ENCODE results near the gene CCRL2.

The CCRL2 gene

DNA sequence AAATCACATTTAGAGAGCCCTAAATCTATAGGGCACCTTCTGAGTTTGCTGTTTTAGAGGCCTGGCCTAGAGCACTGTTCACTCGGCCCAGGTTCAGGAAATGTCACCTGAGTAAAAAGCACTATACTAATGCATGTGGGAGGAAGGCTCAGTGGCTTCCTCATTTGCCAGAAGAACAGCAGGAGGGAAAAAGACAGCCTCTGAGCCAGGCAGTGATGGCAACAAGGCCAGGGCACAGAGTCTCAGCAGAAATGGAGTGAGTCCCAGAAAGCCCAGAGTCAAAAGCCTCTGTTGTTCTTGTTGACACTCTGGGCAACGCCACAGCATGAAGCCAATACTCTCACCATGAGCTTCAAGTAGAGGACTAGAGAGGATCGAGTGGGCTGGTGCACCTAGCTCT lies 31.8 kb downstream of the CCRL2 start:
- TF ChIP-seq, protein P1, sequence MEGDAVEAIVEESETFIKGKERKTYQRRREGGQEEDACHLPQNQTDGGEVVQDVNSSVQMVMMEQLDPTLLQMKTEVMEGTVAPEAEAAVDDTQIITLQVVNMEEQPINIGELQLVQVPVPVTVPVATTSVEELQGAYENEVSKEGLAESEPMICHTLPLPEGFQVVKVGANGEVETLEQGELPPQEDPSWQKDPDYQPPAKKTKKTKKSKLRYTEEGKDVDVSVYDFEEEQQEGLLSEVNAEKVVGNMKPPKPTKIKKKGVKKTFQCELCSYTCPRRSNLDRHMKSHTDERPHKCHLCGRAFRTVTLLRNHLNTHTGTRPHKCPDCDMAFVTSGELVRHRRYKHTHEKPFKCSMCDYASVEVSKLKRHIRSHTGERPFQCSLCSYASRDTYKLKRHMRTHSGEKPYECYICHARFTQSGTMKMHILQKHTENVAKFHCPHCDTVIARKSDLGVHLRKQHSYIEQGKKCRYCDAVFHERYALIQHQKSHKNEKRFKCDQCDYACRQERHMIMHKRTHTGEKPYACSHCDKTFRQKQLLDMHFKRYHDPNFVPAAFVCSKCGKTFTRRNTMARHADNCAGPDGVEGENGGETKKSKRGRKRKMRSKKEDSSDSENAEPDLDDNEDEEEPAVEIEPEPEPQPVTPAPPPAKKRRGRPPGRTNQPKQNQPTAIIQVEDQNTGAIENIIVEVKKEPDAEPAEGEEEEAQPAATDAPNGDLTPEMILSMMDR (IDR thresholded peaks at IDR 0.05; ENCODE audit: extremely low read depth, insufficient read depth, missing control alignments), result no peak

DNA sequence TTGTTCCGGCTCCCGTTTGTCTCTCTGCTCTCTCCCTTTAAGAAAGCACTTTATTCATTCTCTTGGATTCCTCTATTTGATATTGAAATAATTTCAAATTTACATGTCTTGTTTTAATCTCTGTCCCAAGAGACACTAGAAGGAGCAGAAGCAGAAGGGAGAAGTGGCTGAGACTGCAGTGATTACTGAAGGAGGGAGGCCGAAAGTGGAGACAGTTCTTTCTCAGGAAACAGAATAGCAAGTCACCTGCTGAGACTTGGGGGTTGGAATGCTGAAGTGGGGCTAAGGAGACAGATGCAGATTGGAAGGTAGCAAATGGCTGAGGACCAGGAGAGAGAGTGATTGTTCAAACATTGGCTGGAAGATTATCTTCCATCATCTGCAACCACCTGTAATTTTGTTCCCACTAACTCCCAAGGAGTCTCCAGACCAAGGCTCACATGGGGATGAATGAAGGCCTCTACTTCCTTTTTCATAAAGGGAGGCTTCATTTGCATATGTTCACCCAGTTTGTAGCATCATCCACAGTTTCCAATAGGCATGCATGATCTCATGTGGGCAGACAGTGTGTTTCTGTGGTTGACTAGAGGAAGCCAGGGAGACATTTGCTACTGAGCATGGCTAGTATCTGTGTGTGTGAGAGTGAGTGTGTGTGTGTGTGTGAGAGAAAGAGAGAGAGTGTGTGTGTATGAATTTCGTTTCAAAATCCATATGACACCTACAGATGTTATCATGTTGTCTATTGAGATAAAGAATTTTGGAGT lies 33.7 kb downstream of the CCRL2 start:
- peak; percentile 58 for DNase-seq (ENCODE audit: low spot score)
- in situ Hi-C loops (cut with MboI; ENCODE audit: low pct_unique_long_range_greater_than_20kb, low sequenced_read_pairs, unreplicated experiment), result no loop called here
- TF ChIP-seq, protein P1 (IDR thresholded peaks at IDR 0.05; ENCODE audit: extremely low read depth, insufficient read depth, missing control alignments), result no peak

More for the DNA sequence above, 31.8 kb downstream of the CCRL2 start:
- DNase-seq (ENCODE audit: low spot score), result no peak
- in situ Hi-C loops (cut with MboI; ENCODE audit: low pct_unique_long_range_greater_than_20kb, low sequenced_read_pairs, unreplicated experiment), result no loop called here

DNA sequence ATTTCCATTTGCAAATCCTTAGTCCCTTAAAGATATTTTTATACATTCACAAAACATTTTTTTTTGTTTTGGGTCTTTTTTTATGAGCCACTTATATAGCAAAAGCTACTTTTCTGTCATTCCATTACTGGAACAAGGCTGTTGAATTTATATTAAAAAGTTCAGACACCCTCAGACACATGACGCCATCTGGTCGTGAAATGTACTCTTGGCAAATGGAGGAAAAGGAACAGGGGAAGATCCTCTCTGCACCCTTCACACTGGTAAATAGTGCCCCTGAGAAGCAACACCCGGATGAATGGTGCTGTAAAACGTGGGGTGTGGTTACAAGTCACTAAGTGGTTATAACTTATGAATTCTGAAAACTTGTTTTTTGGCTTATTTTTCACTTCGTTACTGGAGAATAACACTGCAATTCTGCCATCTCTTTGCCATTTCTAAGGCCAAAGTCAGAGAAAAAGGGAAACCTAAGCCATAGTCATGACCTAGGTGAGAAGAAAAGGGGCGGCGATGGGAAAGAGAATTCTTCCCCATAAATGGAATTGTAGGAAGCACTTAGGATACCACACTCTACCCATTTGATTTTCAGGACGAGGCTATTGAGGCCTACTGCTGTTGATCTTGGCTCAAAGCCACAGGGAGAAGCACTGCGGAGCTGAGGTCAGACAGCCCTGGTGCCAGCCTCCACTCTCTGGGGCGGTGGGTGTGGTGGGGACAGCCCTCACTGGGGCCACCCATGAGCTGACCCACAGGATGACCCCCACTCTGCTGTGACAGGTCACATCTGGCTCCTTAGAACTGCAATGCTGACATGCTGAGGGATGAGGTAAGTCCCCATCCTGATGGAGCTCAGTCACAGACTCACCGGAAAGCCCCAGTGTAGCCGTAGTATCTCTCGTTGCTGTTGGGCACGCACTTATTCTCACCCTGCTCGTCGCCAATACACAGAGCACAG lies 35.8 kb downstream of the CCRL2 start:
- TF ChIP-seq, protein P1 (IDR thresholded peaks at IDR 0.05; ENCODE audit: extremely low read depth, insufficient read depth, missing control alignments), result peak; percentile 62
- in situ Hi-C loops (cut with MboI; ENCODE audit: low pct_unique_long_range_greater_than_20kb, low sequenced_read_pairs, unreplicated experiment), result no loop called here
- DNase-seq (ENCODE audit: low spot score), result no peak

- in situ Hi-C loops (cut with MboI; ENCODE audit: low pct_unique_long_range_greater_than_20kb, low sequenced_read_pairs, unreplicated experiment), result no loop called here
- DNase-seq (ENCODE audit: low spot score), result no peak
- TF ChIP-seq, protein P1 (IDR thresholded peaks at IDR 0.05; ENCODE audit: extremely low read depth, insufficient read depth, missing control alignments), result no peak
Measured at GRCh38 chr3:46447228-46447985, 40.3 kb downstream of the CCRL2 start.

GRCh38 chr3:46448721-46449120 lies 41.7 kb downstream of the CCRL2 start:
- in situ Hi-C loops (cut with MboI; ENCODE audit: low pct_unique_long_range_greater_than_20kb, low sequenced_read_pairs, unreplicated experiment), result no loop called here
- TF ChIP-seq, protein P1 (IDR thresholded peaks at IDR 0.05; ENCODE audit: extremely low read depth, insufficient read depth, missing control alignments), result no peak
- no peak for DNase-seq (ENCODE audit: low spot score)

Data from GM13977 (cell line).